OCI-LY7 (cell line): ENCODE data around the gene CXCL10. TPM values are rescaled to one million over a fixed set of nuclear protein-coding genes. Genes with fewer than 3 reads are reported as not detected.

Experiments
- BruUV-seq: library from RNA; stranded (reverse); fragments of 400-500 nt; replicated peaks from 2 replicates; lab custom pipeline; 2021; lab: Mats Ljungman, UMichigan
- CTCF ChIA-PET: fragments of 300-600 bp; sonication (Branson Sonifier 250); formaldehyde crosslinking; loops from one replicate; lab custom pipeline; 2022; ENCODE audit warnings: antibody characterized with exemption; ENCODE audit not compliant: unreplicated experiment; lab: Charles Lee
- POLR2A ChIA-PET: fragments of 300-600 bp; sonication (Branson Sonifier 250); formaldehyde crosslinking; loops from one replicate; lab custom pipeline; 2022; ENCODE audit warnings: antibody characterized with exemption; lab: Charles Lee
- DNase-seq: peaks from one replicate; pipeline ENCODE4 v3.0.0-alpha.2; 2015; ENCODE audit warnings: low spot score
- H2AFZ ChIP-seq: fragments of 200-600 bp; sonication (generic), shearing (Covaris generic); 2 replicates; pipeline ENCODE4 v1.6.1; 2014; ENCODE audit warnings: mild to moderate bottlenecking, antibody characterized with exemption, low read length, moderate library complexity
- H3K27ac ChIP-seq: fragments of 200-600 bp; sonication (generic); 2 replicates; pipeline ENCODE4 v1.5.1; 2014; ENCODE audit warnings: mixed run types, low read depth, mild to moderate bottlenecking, moderate library complexity, low read length, inconsistent platforms; ENCODE audit not compliant: poor library complexity, severe bottlenecking
- H3K36me3 ChIP-seq: fragments of 200-600 bp; sonication (generic); 2 replicates; pipeline ENCODE4 v1.6.1; 2014; ENCODE audit warnings: mild to moderate bottlenecking, antibody characterized with exemption, low read length, moderate library complexity, mixed read lengths; ENCODE audit not compliant: insufficient read depth
- H3K4me1 ChIP-seq: fragments of 200-600 bp; sonication (generic); 2 replicates; pipeline ENCODE4 v1.5.1; 2014; ENCODE audit warnings: mild to moderate bottlenecking, low read length; ENCODE audit not compliant: insufficient read depth, poor library complexity, severe bottlenecking
- H3K4me2 ChIP-seq: fragments of 200-600 bp; sonication (generic); 2 replicates; pipeline ENCODE4 v1.6.1; 2014; ENCODE audit warnings: mild to moderate bottlenecking, low read length
- H3K4me3 ChIP-seq: fragments of 200-600 bp; sonication (generic); 2 replicates; pipeline ENCODE4 v1.5.1; 2014; ENCODE audit warnings: mild to moderate bottlenecking, low read depth, low read length; ENCODE audit not compliant: poor library complexity, severe bottlenecking
- H3K79me2 ChIP-seq: fragments of 200-600 bp; sonication (generic); 2 replicates; pipeline ENCODE4 v1.6.1; 2016; ENCODE audit warnings: low read depth, mild to moderate bottlenecking, low read length, moderate library complexity, mixed read lengths; ENCODE audit not compliant: insufficient read depth
- H3K9me2 ChIP-seq: fragments of 200-600 bp; sonication (generic); 2 replicates; pipeline ENCODE4 v1.6.1; 2016; ENCODE audit warnings: mild to moderate bottlenecking, low read length, mixed read lengths; ENCODE audit not compliant: insufficient read depth
- H3K9me3 ChIP-seq: fragments of 200-600 bp; sonication (generic); 2 replicates; pipeline ENCODE4 v1.6.1; 2014; ENCODE audit warnings: mild to moderate bottlenecking, mixed run types, low read length, mixed read lengths
- H4K20me1 ChIP-seq: fragments of 200-600 bp; sonication (generic); 2 replicates; pipeline ENCODE4 v1.6.1; 2014; ENCODE audit warnings: mild to moderate bottlenecking, antibody characterized with exemption, low read length, moderate library complexity, mixed read lengths; ENCODE audit not compliant: insufficient read depth
- EZH2phosphoT487 ChIP-seq: fragments of 200-600 bp; sonication (generic); IDR thresholded peaks from 2 replicates; pipeline ENCODE4 v1.6.1; 2018; ENCODE audit warnings: low read depth, borderline replicate concordance, mild to moderate bottlenecking, mixed run types, antibody characterized with exemption, low read length, moderate library complexity, mixed read lengths
- intact Hi-C: fragments of 100-400 bp; cut with micrococcal nuclease; formaldehyde crosslinking; loops from one replicate; pipeline ENCODE4 v1.10.0; 2022; ENCODE audit not compliant: unreplicated experiment
- total RNA-seq, 2 experiments: library from RNA; depleted of rRNA in 1 of 2; stranded (reverse); fragments of >200 nt in 1 of 2; shearing (Covaris generic) in 1 of 2; gene quantifications; 2 replicates each; pipeline ENCODE4 v1.2.3, GENCODE V29; 2014 to 2022
- TF ChIP-seq, protein P1 (sequence below): fragments of 200-600 bp; sonication (generic); conservative IDR thresholded peaks from 2 replicates; pipeline ENCODE4 v1.5.1; 2014; ENCODE audit warnings: mild to moderate bottlenecking, antibody characterized with exemption, low read length, moderate library complexity, mixed read lengths

CXCL10 gene
- total RNA-seq, 2 experiments from 2014 or later: not detected

DNA sequence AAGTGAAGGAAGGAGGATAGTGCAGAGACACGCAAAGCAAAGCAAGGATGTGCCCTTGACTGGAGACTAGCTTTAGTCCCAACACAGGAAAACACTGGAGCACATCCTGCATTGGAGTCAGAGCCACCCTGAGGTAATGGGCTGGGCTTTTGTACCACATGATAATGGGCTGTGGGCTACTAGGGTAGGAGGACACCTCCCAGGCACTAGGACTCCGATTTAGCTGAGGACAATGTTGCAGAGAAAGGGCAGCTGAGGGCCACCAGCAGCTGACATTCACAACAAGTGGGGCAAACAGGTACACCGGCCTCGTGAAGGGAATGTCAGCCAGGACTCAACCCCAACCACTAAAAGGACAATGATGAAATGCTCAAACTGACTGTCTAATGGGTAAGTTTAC is 42.7 kb downstream of the CXCL10 start:
- no peak overlapping the region for H3K4me3 ChIP-seq
- TF ChIP-seq EZH2phosphoT487: no peak
- TF ChIP-seq, protein P1, sequence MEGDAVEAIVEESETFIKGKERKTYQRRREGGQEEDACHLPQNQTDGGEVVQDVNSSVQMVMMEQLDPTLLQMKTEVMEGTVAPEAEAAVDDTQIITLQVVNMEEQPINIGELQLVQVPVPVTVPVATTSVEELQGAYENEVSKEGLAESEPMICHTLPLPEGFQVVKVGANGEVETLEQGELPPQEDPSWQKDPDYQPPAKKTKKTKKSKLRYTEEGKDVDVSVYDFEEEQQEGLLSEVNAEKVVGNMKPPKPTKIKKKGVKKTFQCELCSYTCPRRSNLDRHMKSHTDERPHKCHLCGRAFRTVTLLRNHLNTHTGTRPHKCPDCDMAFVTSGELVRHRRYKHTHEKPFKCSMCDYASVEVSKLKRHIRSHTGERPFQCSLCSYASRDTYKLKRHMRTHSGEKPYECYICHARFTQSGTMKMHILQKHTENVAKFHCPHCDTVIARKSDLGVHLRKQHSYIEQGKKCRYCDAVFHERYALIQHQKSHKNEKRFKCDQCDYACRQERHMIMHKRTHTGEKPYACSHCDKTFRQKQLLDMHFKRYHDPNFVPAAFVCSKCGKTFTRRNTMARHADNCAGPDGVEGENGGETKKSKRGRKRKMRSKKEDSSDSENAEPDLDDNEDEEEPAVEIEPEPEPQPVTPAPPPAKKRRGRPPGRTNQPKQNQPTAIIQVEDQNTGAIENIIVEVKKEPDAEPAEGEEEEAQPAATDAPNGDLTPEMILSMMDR: no peak
- H3K79me2 ChIP-seq: peaks cover 8% of the 10 kb centered on the region
- POLR2A ChIA-PET: no interaction called here
- no peaks in the 10 kb centered on the region for H3K9me2 ChIP-seq
- no peak overlapping the region for H2AFZ ChIP-seq
- no peak overlapping the region for H3K27ac ChIP-seq
- DNase-seq: no peak
- H3K36me3 ChIP-seq: peaks cover 85% of the 10 kb centered on the region
- BruUV-seq: TSS peak; percentile 4
- H4K20me1 ChIP-seq: peaks cover 3% of the 10 kb centered on the region; the same call in 1 of the 2 replicates
- no peaks in the 10 kb centered on the region for H3K4me1 ChIP-seq
- H3K4me2 ChIP-seq: no peak overlapping the region
- no peaks in the 10 kb centered on the region; the same call in 1 of the 2 replicates for H3K9me3 ChIP-seq
- CTCF ChIA-PET: no interaction called here
- intact Hi-C loops: no loop called here

DNA sequence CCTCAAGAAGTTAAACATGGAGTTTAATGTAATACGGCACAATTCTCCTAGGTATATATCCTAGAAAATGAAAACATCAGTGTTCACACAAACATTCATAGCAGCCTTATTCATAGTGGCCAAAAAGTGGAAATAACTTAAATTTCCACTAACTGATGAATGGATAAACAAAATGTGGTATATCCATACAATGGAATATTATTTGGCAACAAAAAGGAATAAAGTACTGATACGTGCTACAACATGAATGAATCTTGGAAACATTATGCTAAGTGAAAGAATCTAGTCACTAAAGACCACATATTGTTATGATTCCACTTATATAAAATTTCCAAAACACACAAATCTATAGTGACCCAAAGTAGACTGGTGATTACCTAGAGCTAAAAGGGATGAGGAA is 47.1 kb downstream of the CXCL10 start:
- no peaks in the 10 kb centered on the region for H3K4me1 ChIP-seq
- no TSS peak for BruUV-seq
- no peaks in the 10 kb centered on the region for H4K20me1 ChIP-seq
- H3K9me3 ChIP-seq: no peaks in the 10 kb centered on the region; the same call in 1 of the 2 replicates
- TF ChIP-seq EZH2phosphoT487: no peak
- TF ChIP-seq, protein P1: no peak
- no peak overlapping the region for H2AFZ ChIP-seq
- CTCF ChIA-PET: no interaction called here
- DNase-seq: no peak
- no peaks in the 10 kb centered on the region for H3K9me2 ChIP-seq
- intact Hi-C loops: no loop called here
- H3K4me2 ChIP-seq: no peak overlapping the region
- POLR2A ChIA-PET: no interaction called here
- peaks cover 91% of the 10 kb centered on the region for H3K36me3 ChIP-seq
- no peak overlapping the region for H3K4me3 ChIP-seq
- H3K27ac ChIP-seq: no peak overlapping the region
- no peaks in the 10 kb centered on the region for H3K79me2 ChIP-seq

GRCh38 chr4:75973766-75974165 is 49.5 kb downstream of the CXCL10 start:
- ChIA-PET POLR2A (interaction anchor here (0.6 kb wide), 3 partner anchors 22 to 1102 kb away, joined by 3 to 6 read pairs (median 4); no protein-coding TSS in a partner anchor), CTCF (interaction anchor here (0.6 kb wide), 1 partner anchor 46 kb away, joined by 7 read pairs; no protein-coding TSS in a partner anchor)
- intact Hi-C loops: no loop called here
- no TSS peak for BruUV-seq
- Histone ChIP-seq H3K9me3 (no peaks in the 10 kb centered on the region; the same call in 1 of the 2 replicates), H3K27ac (no peak overlapping the region), H3K4me2 (no peak overlapping the region), H3K9me2 (no peaks in the 10 kb centered on the region), H3K4me1 (no peaks in the 10 kb centered on the region), H4K20me1 (no peaks in the 10 kb centered on the region), H2AFZ (no peak overlapping the region), H3K36me3 (peaks cover 93% of the 10 kb centered on the region), H3K79me2 (no peaks in the 10 kb centered on the region), H3K4me3 (no peak overlapping the region)
- no peak for DNase-seq
- no peak for TF ChIP-seq EZH2phosphoT487
- TF ChIP-seq, protein P1: no peak
